Measurements from ENCODE around the gene GPC5.

GRCh38 chr13:91580749-91581148, 182.3 kb downstream of the GPC5 start:
- no peak for TF ChIP-seq CTCF (IDR thresholded peaks at IDR 0.05; ENCODE audit: low read length)
- TF ChIP-seq EZH2 (IDR thresholded peaks at IDR 0.05; ENCODE audit: borderline replicate concordance, low read length) = no peak

All from OCI-LY1 (cell line).